OCI-LY3 (cell line): ENCODE measurements around the gene ANKS6.

Source experiments
- H2AFZ ChIP-seq: fragments of 200-600, 300-600 bp; shearing (Covaris generic); 2 replicates; pipeline ENCODE4 v1.6.0; 2014; ENCODE audit warnings: antibody characterized with exemption, low read depth, low read length
- H3K27ac ChIP-seq: fragments of 200-600, 300-600 bp; sonication (generic); 2 replicates; pipeline ENCODE4 v1.5.1; 2014; ENCODE audit warnings: mild to moderate bottlenecking, low read length, moderate library complexity, mixed read lengths
- H3K27me3 ChIP-seq: fragments of 200-600, 300-600 bp; sonication (generic); 2 replicates; pipeline ENCODE4 v1.6.1; 2014; ENCODE audit warnings: low read depth, low read length, mixed read lengths
- H3K36me3 ChIP-seq: fragments of 200-600, 300-600 bp; sonication (generic); replicated peaks from 2 replicates; pipeline ENCODE3; 2014; ENCODE audit warnings: low read depth, low read length, mixed read lengths
- H3K4me1 ChIP-seq: fragments of 300-600, 200-600 bp; sonication (generic); 2 replicates; pipeline ENCODE4 v1.6.1; 2014; ENCODE audit warnings: low read length, mixed read lengths
- H3K4me2 ChIP-seq: fragments of 200-600, 300-600 bp; sonication (generic); 2 replicates; pipeline ENCODE4 v1.6.1; 2014; ENCODE audit warnings: low read length, mixed read lengths
- H3K4me3 ChIP-seq: fragments of 300-600, 200-600 bp; sonication (generic); 2 replicates; pipeline ENCODE4 v1.5.1; 2014; ENCODE audit warnings: antibody characterized with exemption, mild to moderate bottlenecking, low read length, moderate library complexity
- H3K79me2 ChIP-seq: fragments of 300-600, 200-600 bp; shearing (Covaris generic); 2 replicates; pipeline ENCODE4 v1.6.1; 2014; ENCODE audit warnings: mild to moderate bottlenecking, low read length, mixed read lengths
- H3K9ac ChIP-seq: fragments of 300-600, 200-600 bp; shearing (Covaris generic); 2 replicates; pipeline ENCODE4 v1.6.0; 2014; ENCODE audit warnings: mild to moderate bottlenecking, low read length, moderate library complexity
- H3K9me3 ChIP-seq: fragments of 200-600, 300-600 bp; shearing (Covaris generic); 2 replicates; pipeline ENCODE4 v1.6.1; 2014; ENCODE audit warnings: low read length, mixed read lengths; ENCODE audit not compliant: insufficient read depth
- H4K20me1 ChIP-seq: fragments of 200-600, 300-600 bp; sonication (generic); 2 replicates; pipeline ENCODE4 v1.6.1; 2016; ENCODE audit warnings: low read length, mixed read lengths; ENCODE audit not compliant: insufficient read depth
- EZH2phosphoT487 ChIP-seq: fragments of 200-600 bp; shearing (Covaris generic); IDR thresholded peaks from 2 replicates; pipeline ENCODE4 v1.6.1; 2018; ENCODE audit warnings: antibody characterized with exemption, mixed run types, low read depth
- TF ChIP-seq, protein P1 (sequence below): fragments of 200-600, 300-600 bp; sonication (generic); IDR thresholded peaks from 2 replicates; pipeline ENCODE4 v1.5.1; 2014; ENCODE audit warnings: antibody characterized with exemption, low read length, low read depth

ANKS6 gene

GRCh38 chr9:98767915-98768314 lies 28.4 kb downstream of the ANKS6 start:
- no peak overlapping the region for H3K27ac ChIP-seq
- no peaks in the 10 kb centered on the region for H3K9me3 ChIP-seq
- no peaks in the 10 kb centered on the region for H3K27me3 ChIP-seq
- no peak overlapping the region for H3K4me2 ChIP-seq
- H2AFZ ChIP-seq, result no peak overlapping the region
- no peaks in the 10 kb centered on the region for H3K79me2 ChIP-seq
- no peak overlapping the region for H3K4me3 ChIP-seq
- H3K4me1 ChIP-seq, result no peaks in the 10 kb centered on the region
- no peaks in the 10 kb centered on the region for H4K20me1 ChIP-seq
- peaks cover 15% of the 10 kb centered on the region for H3K36me3 ChIP-seq
- H3K9ac ChIP-seq, result no peak overlapping the region
- TF ChIP-seq EZH2phosphoT487, result no peak
- TF ChIP-seq, protein P1, sequence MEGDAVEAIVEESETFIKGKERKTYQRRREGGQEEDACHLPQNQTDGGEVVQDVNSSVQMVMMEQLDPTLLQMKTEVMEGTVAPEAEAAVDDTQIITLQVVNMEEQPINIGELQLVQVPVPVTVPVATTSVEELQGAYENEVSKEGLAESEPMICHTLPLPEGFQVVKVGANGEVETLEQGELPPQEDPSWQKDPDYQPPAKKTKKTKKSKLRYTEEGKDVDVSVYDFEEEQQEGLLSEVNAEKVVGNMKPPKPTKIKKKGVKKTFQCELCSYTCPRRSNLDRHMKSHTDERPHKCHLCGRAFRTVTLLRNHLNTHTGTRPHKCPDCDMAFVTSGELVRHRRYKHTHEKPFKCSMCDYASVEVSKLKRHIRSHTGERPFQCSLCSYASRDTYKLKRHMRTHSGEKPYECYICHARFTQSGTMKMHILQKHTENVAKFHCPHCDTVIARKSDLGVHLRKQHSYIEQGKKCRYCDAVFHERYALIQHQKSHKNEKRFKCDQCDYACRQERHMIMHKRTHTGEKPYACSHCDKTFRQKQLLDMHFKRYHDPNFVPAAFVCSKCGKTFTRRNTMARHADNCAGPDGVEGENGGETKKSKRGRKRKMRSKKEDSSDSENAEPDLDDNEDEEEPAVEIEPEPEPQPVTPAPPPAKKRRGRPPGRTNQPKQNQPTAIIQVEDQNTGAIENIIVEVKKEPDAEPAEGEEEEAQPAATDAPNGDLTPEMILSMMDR, result no peak

DNA sequence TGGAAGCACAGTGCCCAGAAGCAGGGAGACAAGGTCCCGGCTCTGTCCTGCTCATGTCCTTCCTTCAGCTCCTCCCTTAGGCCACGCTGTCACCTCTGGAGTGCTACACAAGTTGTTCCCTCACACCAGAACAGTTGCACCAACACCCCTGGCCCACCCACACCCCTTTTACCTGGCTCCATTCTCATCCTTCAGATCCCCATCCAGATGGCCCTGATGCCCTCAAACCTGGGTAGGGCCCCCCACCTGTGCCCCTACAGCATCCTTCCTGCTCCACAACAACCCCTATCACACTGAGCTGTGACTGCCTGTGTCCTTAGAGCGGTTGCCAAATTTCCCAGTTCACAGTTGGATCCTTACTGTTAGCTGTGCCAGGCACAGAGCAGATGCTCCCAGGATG lies 29.2 kb downstream of the ANKS6 start:
- TF ChIP-seq, protein P1, result no peak
- TF ChIP-seq EZH2phosphoT487, result no peak
- Histone ChIP-seq H3K9me3 (no peaks in the 10 kb centered on the region), H3K27ac (no peak overlapping the region), H3K36me3 (peaks cover 15% of the 10 kb centered on the region), H3K4me3 (no peak overlapping the region), H3K9ac (no peak overlapping the region), H2AFZ (no peak overlapping the region), H3K4me2 (no peak overlapping the region), H4K20me1 (no peaks in the 10 kb centered on the region), H3K27me3 (no peaks in the 10 kb centered on the region), H3K79me2 (no peaks in the 10 kb centered on the region), H3K4me1 (no peaks in the 10 kb centered on the region)

DNA sequence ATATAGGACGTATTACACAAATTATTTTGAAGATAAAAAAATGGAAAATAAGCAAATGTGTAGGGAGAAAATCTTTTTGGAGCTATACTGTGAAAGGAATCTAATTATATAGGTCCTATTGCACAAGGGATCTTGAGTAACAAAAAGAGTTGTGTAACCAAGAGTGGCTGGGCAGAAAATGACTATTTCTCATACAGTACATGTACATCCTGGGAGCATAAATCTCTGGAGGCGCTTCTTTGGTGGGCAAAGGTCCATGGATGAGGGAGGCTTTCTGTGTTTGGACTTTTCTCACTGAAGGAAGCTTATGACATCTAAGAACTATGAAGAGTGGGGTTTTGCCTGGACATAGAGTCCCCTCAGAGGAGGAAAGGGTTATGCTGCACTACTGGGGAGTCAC lies 29.8 kb downstream of the ANKS6 start:
- no peaks in the 10 kb centered on the region for H3K79me2 ChIP-seq
- no peaks in the 10 kb centered on the region for H3K9me3 ChIP-seq
- no peaks in the 10 kb centered on the region for H4K20me1 ChIP-seq
- no peak overlapping the region for H3K9ac ChIP-seq
- peaks cover 16% of the 10 kb centered on the region for H3K36me3 ChIP-seq
- no peaks in the 10 kb centered on the region for H3K27me3 ChIP-seq
- TF ChIP-seq, protein P1, result no peak
- no peak for TF ChIP-seq EZH2phosphoT487
- no peak overlapping the region for H2AFZ ChIP-seq
- no peaks in the 10 kb centered on the region for H3K4me1 ChIP-seq
- no peak overlapping the region for H3K27ac ChIP-seq
- H3K4me3 ChIP-seq, result no peak overlapping the region
- no peak overlapping the region for H3K4me2 ChIP-seq

- Histone ChIP-seq H3K9ac (no peak overlapping the region), H3K27me3 (no peaks in the 10 kb centered on the region), H3K4me3 (no peak overlapping the region), H2AFZ (no peak overlapping the region), H3K79me2 (no peaks in the 10 kb centered on the region), H3K36me3 (peaks cover 6% of the 10 kb centered on the region), H4K20me1 (no peaks in the 10 kb centered on the region), H3K27ac (no peak overlapping the region), H3K4me1 (no peaks in the 10 kb centered on the region), H3K4me2 (no peak overlapping the region), H3K9me3 (no peaks in the 10 kb centered on the region)
- TF ChIP-seq, protein P1, result no peak
- TF ChIP-seq EZH2phosphoT487, result no peak
Observed at GRCh38 chr9:98765256-98765655, 31.1 kb downstream of the ANKS6 start.
